Gastroesophageal sphincter (tissue), 4 donors: ENCODE measurements around the gene CFAP92. TPM values are rescaled to one million over a fixed set of nuclear protein-coding genes. Genes with fewer than 3 reads are reported as not detected.

Experiments used
- ATAC-seq: fragments of 150-250 bp; one replicate; pipeline ENCODE4 v1.9.1; 2016; ENCODE audit warnings: mild to moderate bottlenecking, moderate library complexity
- H3K27ac ChIP-seq, 4 donors: fragments of 200-600 bp; sonication (generic) in 3 of 4; 1 replicate in 3 of 4; 2 replicates in 1 of 4; pipeline ENCODE4 v1.5.1; 2016 to 2019
- H3K27me3 ChIP-seq: fragments of 200-600 bp; sonication (generic); one replicate; pipeline ENCODE4 v1.5.1; 2019
- H3K36me3 ChIP-seq, 2 donors: fragments of 200-600 bp; sonication (generic); one replicate each; pipeline ENCODE4 v1.5.1; 2019; ENCODE audit warnings: control low read depth in 1 of 2
- H3K4me1 ChIP-seq, 3 donors: fragments of 200-600 bp; sonication (generic); 1 replicate in 2 of 3; 2 replicates in 1 of 3; pipeline ENCODE4 v1.5.1; 2016 to 2019; ENCODE audit warnings: control low read depth in 2 of 3
- H3K4me3 ChIP-seq, 2 donors: fragments of 200-600 bp; sonication (generic); one replicate each; pipeline ENCODE4 v1.5.1; 2019; ENCODE audit warnings: mild to moderate bottlenecking in 1 of 2, moderate library complexity in 1 of 2
- H3K9me3 ChIP-seq, 3 donors: fragments of 200-600 bp; sonication (generic); one replicate each; pipeline ENCODE4 v1.5.1; 2017 to 2019; ENCODE audit warnings: control low read depth in 2 of 3
- CTCF ChIP-seq, 4 experiments: fragments of 200-600 bp in 2 of 4; fragments of 450-650 bp in 2 of 4; sonication (generic) in 1 of 4; IDR thresholded peaks; one replicate each; pipeline ENCODE4 v1.5.1; 2017 to 2019; ENCODE audit warnings: antibody characterized with exemption in 4 of 4, mild to moderate bottlenecking in 2 of 4, moderate library complexity in 2 of 4
- EP300 ChIP-seq: sonication (generic); formaldehyde crosslinking; IDR thresholded peaks from one replicate; pipeline ENCODE4 v1.6.1; 2017; ENCODE audit warnings: antibody characterized with exemption, mild to moderate bottlenecking
- POLR2A ChIP-seq, 2 donors: fragments of 450-650 bp; IDR thresholded peaks; one replicate each; pipeline ENCODE4 v1.6.1; 2017; ENCODE audit warnings: antibody characterized with exemption in 2 of 2, mild to moderate bottlenecking in 2 of 2, moderate library complexity in 1 of 2
- POLR2AphosphoS5 ChIP-seq: sonication (generic); formaldehyde crosslinking; IDR thresholded peaks from one replicate; pipeline ENCODE4 v1.6.1; 2017; ENCODE audit warnings: antibody characterized with exemption
- WGBS, 2 donors: methylation state at CpG; one replicate each; pipeline ENCODE4 v1.1.5; 2018; ENCODE audit warnings: low coverage in 1 of 2; 5-methylcytosine and 5-hydroxymethylcytosine counted together
- total RNA-seq, 4 donors: library from RNA; depleted of rRNA; stranded (reverse); fragments of >200 nt; gene quantifications; one replicate each; pipeline ENCODE4 v1.1.0, GENCODE V29; 2016

The CFAP92 gene
- total RNA-seq, 4 donors from 2014 or later: 0.96 to 3.3 (median 2.3) TPM

GRCh38 chr3:129030611-129031010 lies 36.7 kb upstream of the CFAP92 start:
- ATAC-seq: no peak
- no peak overlapping the region for H3K27ac ChIP-seq
- peaks cover 3 to 27% (median 15%) of the 10 kb centered on the region in 3 donors for H3K4me1 ChIP-seq
- WGBS, 2 donors: no CpG with 5 or more reads among the region's 4 CpGs
- H3K36me3 ChIP-seq: peaks cover 0 to 14% of the 10 kb centered on the region in 2 donors
- H3K9me3 ChIP-seq: no peaks in the 10 kb centered on the region
- H3K4me3 ChIP-seq: no peak overlapping the region
- TF ChIP-seq EP300 (no peak), CTCF (IDR thresholded peaks at IDR 0.05) (no peak), POLR2AphosphoS5 (no peak), POLR2A (IDR thresholded peaks at IDR 0.05) (no peak)
- no peaks in the 10 kb centered on the region for H3K27me3 ChIP-seq

GRCh38 chr3:129028866-129029265 lies 35.0 kb upstream of the CFAP92 start:
- H3K36me3 ChIP-seq: peaks cover 0 to 14% of the 10 kb centered on the region in 2 donors
- H3K4me1 ChIP-seq: peaks cover 3 to 38% (median 21%) of the 10 kb centered on the region in 3 donors
- H3K4me3 ChIP-seq: no peak overlapping the region
- no peak for ATAC-seq
- TF ChIP-seq POLR2A (IDR thresholded peaks at IDR 0.05): no peak
- TF ChIP-seq CTCF (IDR thresholded peaks at IDR 0.05): no peak
- TF ChIP-seq EP300: no peak
- no peak for TF ChIP-seq POLR2AphosphoS5
- WGBS, 2 donors: 89 to 92% methylated on average over 3 to 13 of the region's 13 CpGs
- no peak overlapping the region for H3K27ac ChIP-seq
- H3K9me3 ChIP-seq: no peaks in the 10 kb centered on the region
- no peaks in the 10 kb centered on the region for H3K27me3 ChIP-seq

DNA sequence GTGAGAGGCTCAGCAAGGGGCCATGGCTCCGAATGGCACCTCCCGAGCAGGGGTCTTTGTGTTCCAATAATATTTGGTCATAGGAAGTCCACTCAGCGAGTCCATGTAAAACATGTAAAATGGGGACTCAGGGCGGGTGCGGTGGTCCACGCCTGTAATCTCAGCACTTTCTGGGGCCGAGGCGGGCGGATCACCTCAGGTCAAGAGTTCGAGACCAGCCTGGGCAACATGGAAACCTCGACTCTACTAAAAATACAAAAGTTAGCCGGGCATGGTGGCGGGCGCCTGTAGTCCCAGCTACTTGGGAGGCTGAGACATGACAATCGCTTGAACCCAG lies 33.6 kb upstream of the CFAP92 start:
- Histone ChIP-seq H3K36me3 (peaks cover 0 to 5% of the 10 kb centered on the region in 2 donors), H3K27me3 (no peaks in the 10 kb centered on the region), H3K9me3 (no peaks in the 10 kb centered on the region), H3K4me3 (peak overlapping the region; percentile 32 to 59), H3K27ac (peak overlapping the region in 3 of 4 donors; percentile 66 to 81 (median 67)), H3K4me1 (peaks cover 3 to 45% (median 21%) of the 10 kb centered on the region in 3 donors)
- ATAC-seq: no peak
- no peak for TF ChIP-seq POLR2A (IDR thresholded peaks at IDR 0.05)
- no peak for TF ChIP-seq EP300
- TF ChIP-seq POLR2AphosphoS5: no peak
- no peak for TF ChIP-seq CTCF (IDR thresholded peaks at IDR 0.05)
- WGBS, 2 donors: 74 to 75% methylated on average over 8 to 11 of the region's 15 CpGs

- Histone ChIP-seq H3K27me3 (no peaks in the 10 kb centered on the region), H3K9me3 (no peaks in the 10 kb centered on the region), H3K4me3 (peak overlapping the region; percentile 32 to 59), H3K4me1 (peaks cover 3 to 50% (median 21%) of the 10 kb centered on the region in 3 donors), H3K27ac (peak overlapping the region in 3 of 4 donors; percentile 67 to 81 (median 71)), H3K36me3 (peaks cover 0 to 5% of the 10 kb centered on the region in 2 donors)
- WGBS, 2 donors: 9 to 21% methylated on average over 4 to 20 of the region's 54 CpGs
- TF ChIP-seq POLR2A (IDR thresholded peaks at IDR 0.05) (peak; percentile 39 to 52), CTCF (IDR thresholded peaks at IDR 0.05) (peak in 3 of 4 experiments; percentile 81 to 84 (median 83)), POLR2AphosphoS5 (peak; percentile 84), EP300 (no peak)
- ATAC-seq: peak; percentile 95
Observed at GRCh38 chr3:129026728-129027543, 33.1 kb upstream of the CFAP92 start.
